ENCODE measurements around the gene HLA-DRA. TPM values are rescaled to one million over a fixed set of nuclear protein-coding genes. Genes with fewer than 3 reads are reported as not detected.

HLA-DRA gene
- total and polyA plus RNA-seq, 9 of the 15 experiments (the other 6 are each of a cell fraction or from before 2014, with no cell fraction given), result 0.18 to 1.8 (median 0.41) TPM; not detected in 4

DNA sequence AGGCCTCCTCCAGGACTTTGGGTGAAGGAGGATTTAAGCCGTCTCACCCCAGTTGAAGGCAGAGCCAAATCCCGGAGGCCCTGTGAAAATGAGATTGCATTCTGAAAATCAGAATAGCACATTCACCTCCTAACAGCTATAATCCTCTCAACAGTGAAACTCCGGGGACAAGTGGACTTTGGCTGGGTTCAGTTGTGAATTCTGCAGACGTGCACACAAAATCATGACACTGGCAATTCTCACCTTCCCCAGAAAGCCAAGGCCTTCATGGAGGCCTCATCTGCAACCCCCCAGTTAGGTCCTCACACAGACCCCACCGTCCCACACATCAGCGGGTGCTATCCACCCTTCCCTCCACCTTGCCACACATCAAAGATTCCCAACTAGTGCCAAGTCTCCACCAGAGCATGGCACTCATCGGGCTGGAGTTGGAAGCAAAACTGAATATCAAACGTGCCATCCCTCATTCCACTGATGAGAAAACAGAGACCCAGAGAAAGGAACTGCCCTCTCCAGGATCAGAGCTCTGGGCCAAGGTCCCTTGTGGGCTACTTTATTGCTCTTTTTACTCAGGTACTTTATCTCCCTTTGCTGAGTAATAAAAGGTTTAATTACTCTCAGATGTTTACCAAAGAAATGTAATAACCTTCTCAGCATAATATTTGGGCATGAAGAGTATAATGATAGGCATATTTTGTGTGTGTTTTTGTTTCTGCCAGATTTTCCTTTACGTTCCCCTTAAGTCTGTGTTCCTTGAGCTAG lies 27.9 kb upstream of the HLA-DRA start:
- Histone ChIP-seq H3K79me2 (ENCODE audit: control insufficient read depth, insufficient read depth, low read length) (no peaks in the 10 kb centered on the region), H3K4me1 (replicated peaks in 1 of 2; ENCODE audit: control insufficient read depth in 2 of 2, insufficient read depth in 2 of 2, low read length in 2 of 2) (no peaks in the 10 kb centered on the region), H4K20me1 (replicated peaks; ENCODE audit: control insufficient read depth, insufficient read depth, low read length) (0 out of 2 replicates have a peak, but pooled peaks cover 4% of the 10 kb centered on the region), H3K9me3 (replicated peaks; ENCODE audit: control insufficient read depth, insufficient read depth, low read depth, low read length) (no peaks in the 10 kb centered on the region), H3K27me3 (ENCODE audit: control insufficient read depth in 2 of 2, insufficient read depth in 2 of 2, low read length in 2 of 2) (peaks cover 2 to 23% of the 10 kb centered on the region in 2 experiments; a peak in 4 of 5 replicates), H3K4me2 (ENCODE audit: insufficient read depth, low read length) (no peak overlapping the region), H3K27ac (ENCODE audit: extremely low read depth, low read depth, low read length) (no peak overlapping the region), H3K4me3 (no peak overlapping the region), H3K9me1 (ENCODE audit: control insufficient read depth, insufficient read depth, low read length) (no peaks in the 10 kb centered on the region), H2AFZ (ENCODE audit: low read depth, low read length) (no peak overlapping the region), H3K36me3 (ENCODE audit: control insufficient read depth, insufficient read depth, low read length) (no peaks in the 10 kb centered on the region), H3K9ac (ENCODE audit: insufficient read depth in 1 of 2, low read depth in 2 of 2, low read length in 2 of 2) (no peak overlapping the region)
- BruUV-seq (replicated peaks), result no TSS peak
- no peak for FAIRE-seq
- no peak for DNase-seq (ENCODE audit: extremely low read depth in 1 of 4, low spot score in 3 of 4)
- in situ Hi-C loops (cut with MboI) (loop anchor here (10.0 kb wide), 1 partner anchor 317 kb away; no protein-coding TSS in a partner anchor), intact Hi-C loops (cut with micrococcal nuclease) (loop anchor here (2.0 to 10.0 kb wide), 2 partner anchors 167 to 297 kb away; no protein-coding TSS in a partner anchor)
- WGBS (ENCODE audit: insufficient coverage, low coverage, missing lambda C conversion rate), result 0% methylated on average over 9 of the region's 9 CpGs
- CTCF ChIA-PET (ENCODE audit: low intra/inter-chr PET ratio), result interaction anchor here (2.4 to 5.5 kb wide), 3 partner anchors 290 to 457 kb away, joined by 23 to 58 read pairs (median 24); no protein-coding TSS in a partner anchor
- TF ChIP-seq, protein P1, sequence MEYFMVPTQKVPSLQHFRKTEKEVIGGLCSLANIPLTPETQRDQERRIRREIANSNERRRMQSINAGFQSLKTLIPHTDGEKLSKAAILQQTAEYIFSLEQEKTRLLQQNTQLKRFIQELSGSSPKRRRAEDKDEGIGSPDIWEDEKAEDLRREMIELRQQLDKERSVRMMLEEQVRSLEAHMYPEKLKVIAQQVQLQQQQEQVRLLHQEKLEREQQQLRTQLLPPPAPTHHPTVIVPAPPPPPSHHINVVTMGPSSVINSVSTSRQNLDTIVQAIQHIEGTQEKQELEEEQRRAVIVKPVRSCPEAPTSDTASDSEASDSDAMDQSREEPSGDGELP (CRISPR knock-in tag; IDR thresholded peaks at IDR 0.05; ENCODE audit: borderline replicate concordance), result no peak
- no peak for TF ChIP-seq ZNF197 (CRISPR knock-in tag; IDR thresholded peaks at IDR 0.05; ENCODE audit: low read depth)
- no peak for TF ChIP-seq DNMT1 (IDR thresholded peaks at IDR 0.05)
- no peak for TF ChIP-seq MXI1 (IDR thresholded peaks at IDR 0.05; ENCODE audit: low read depth, low read length)
- no peak for TF ChIP-seq ARHGAP35 (IDR thresholded peaks at IDR 0.05; ENCODE audit: partially characterized antibody)
- no peak for TF ChIP-seq NFE2 (IDR thresholded peaks at IDR 0.05; ENCODE audit: low read depth)
- no peak for TF ChIP-seq BRD4 (IDR thresholded peaks at IDR 0.05)
- no peak for TF ChIP-seq ZBTB8A (IDR thresholded peaks at IDR 0.05; ENCODE audit: partially characterized antibody)
- TF ChIP-seq ZNF408 (CRISPR knock-in tag; IDR thresholded peaks at IDR 0.05; ENCODE audit: low read depth), result no peak
- no peak for TF ChIP-seq HMGN3 (IDR thresholded peaks at IDR 0.05; ENCODE audit: borderline replicate concordance, extremely low read depth, insufficient read length, low read depth, low read length)
- TF ChIP-seq ZNF507 (tag; conservative IDR thresholded peaks at IDR 0.05), result no peak
- no peak for TF ChIP-seq ETV1 (tag; conservative IDR thresholded peaks at IDR 0.05; ENCODE audit: low read depth)
- no peak for ATAC-seq
- POLR2A ChIA-PET, result interaction anchor here (1.2 kb wide), 1 partner anchor 10 kb away, joined by 3 read pairs; no protein-coding TSS in a partner anchor
